Neural cell (in vitro differentiated cells): Measurements from ENCODE around the gene SPRR2E. TPM values are rescaled to one million over a fixed set of nuclear protein-coding genes. Genes with fewer than 3 reads are reported as not detected.

Experiments used
- H2AFZ ChIP-seq: fragments of 200-600, 300-800 bp; sonication (generic), shearing (Covaris generic); 2 replicates; pipeline ENCODE4 v1.6.0; 2014; ENCODE audit warnings: low read depth, mild to moderate bottlenecking, antibody characterized with exemption, low read length, moderate library complexity
- H3F3A ChIP-seq: fragments of 200-600 bp; shearing (Covaris generic); 2 replicates; pipeline ENCODE4 v1.6.1; 2016; ENCODE audit warnings: mild to moderate bottlenecking, moderate library complexity, mixed read lengths, antibody characterized with exemption, low read length; ENCODE audit not compliant: insufficient read depth, poor library complexity, severe bottlenecking
- H3K27ac ChIP-seq: fragments of 200-600, 300-800 bp; sonication (generic), shearing (Covaris generic); 2 replicates; pipeline ENCODE4 v1.5.1; 2014; ENCODE audit warnings: mild to moderate bottlenecking, low read length, moderate library complexity
- H3K27me3 ChIP-seq: fragments of 300-800, 200-600 bp; sonication (generic), shearing (Covaris generic); 2 replicates; pipeline ENCODE4 v1.6.0; 2014; ENCODE audit warnings: mild to moderate bottlenecking, low read depth, low read length, moderate library complexity; ENCODE audit not compliant: insufficient read depth
- H3K36me3 ChIP-seq: fragments of 300-800, 200-600 bp; sonication (generic), shearing (Covaris generic); 2 replicates; pipeline ENCODE4 v1.5.1; 2014; ENCODE audit warnings: mild to moderate bottlenecking, antibody characterized with exemption, low read length, moderate library complexity; ENCODE audit not compliant: insufficient read depth
- H3K4me2 ChIP-seq: fragments of 300-800, 200-600 bp; sonication (generic), shearing (Covaris generic); 2 replicates; pipeline ENCODE4 v1.6.0; 2014; ENCODE audit warnings: mild to moderate bottlenecking, low read length
- H3K4me3 ChIP-seq: fragments of 300-800, 200-600 bp; sonication (generic), shearing (Covaris generic); 2 replicates; pipeline ENCODE4 v1.5.1; 2014; ENCODE audit warnings: mild to moderate bottlenecking, low read length, moderate library complexity
- H3K79me2 ChIP-seq: fragments of 200-600 bp; shearing (Covaris generic); replicated peaks from 2 replicates; pipeline ENCODE4 v1.6.0; 2014; ENCODE audit warnings: mild to moderate bottlenecking, low read length, moderate library complexity; ENCODE audit not compliant: insufficient read depth
- H3K9ac ChIP-seq: fragments of 300-800, 200-600 bp; sonication (generic), shearing (Covaris generic); 2 replicates; pipeline ENCODE4 v1.6.1; 2016; ENCODE audit warnings: mild to moderate bottlenecking, low read length, mixed read lengths
- H3K9me2 ChIP-seq: fragments of 200-600 bp; shearing (Covaris generic); 2 replicates; pipeline ENCODE4 v1.6.1; 2016; ENCODE audit warnings: mild to moderate bottlenecking, low read length, mixed read lengths; ENCODE audit not compliant: insufficient read depth
- H3K9me3 ChIP-seq: fragments of 200-600, 300-800 bp; sonication (generic), shearing (Covaris generic); 2 replicates; pipeline ENCODE4 v1.6.1; 2016; ENCODE audit warnings: mild to moderate bottlenecking, mixed run types, low read length, moderate library complexity, mixed read lengths
- H4K20me1 ChIP-seq: fragments of 200-600 bp; shearing (Covaris generic); 2 replicates; pipeline ENCODE4 v1.6.1; 2016; ENCODE audit warnings: mild to moderate bottlenecking, mixed run types; ENCODE audit not compliant: insufficient read depth
- EZH2 ChIP-seq: fragments of 200-600, 300-800 bp; shearing (Covaris generic), sonication (generic); IDR thresholded peaks from 2 replicates; pipeline ENCODE4 v1.6.1; 2014; ENCODE audit warnings: antibody characterized with exemption, low read length, borderline replicate concordance, mild to moderate bottlenecking; ENCODE audit not compliant: insufficient read depth, poor library complexity, severe bottlenecking
- MXI1 ChIP-seq: fragments of 450-650 bp; conservative IDR thresholded peaks from 2 replicates; pipeline ENCODE4 v1.6.1; 2014; ENCODE audit warnings: antibody characterized with exemption, mild to moderate bottlenecking; ENCODE audit not compliant: poor library complexity, severe bottlenecking
- RAD21 ChIP-seq: fragments of 450-650 bp; conservative IDR thresholded peaks from 2 replicates; pipeline ENCODE4 v1.6.1; 2014; ENCODE audit warnings: antibody characterized with exemption, mild to moderate bottlenecking, moderate library complexity
- SMC3 ChIP-seq: fragments of 450-650 bp; conservative IDR thresholded peaks from 2 replicates; pipeline ENCODE4 v1.6.1; 2014; ENCODE audit warnings: antibody characterized with exemption, mild to moderate bottlenecking, moderate library complexity; ENCODE audit not compliant: poor library complexity
- polyA plus RNA-seq: library from polyadenylated mRNA; depleted of rRNA; stranded (reverse); fragments of >200 nt; gene quantifications from 2 replicates; pipeline ENCODE4 v1.2.3, GENCODE V29; 2014
- TF ChIP-seq, protein P1 (sequence below): IDR thresholded peaks from 2 replicates; pipeline ENCODE4 v1.6.1; 2012; ENCODE audit warnings: borderline replicate concordance
- TF ChIP-seq, protein P2 (sequence below): fragments of 450-650 bp; IDR thresholded peaks from 2 replicates; pipeline ENCODE4 v1.5.1; 2014; ENCODE audit warnings: antibody characterized with exemption, mild to moderate bottlenecking, moderate library complexity; ENCODE audit not compliant: poor library complexity, severe bottlenecking

The SPRR2E gene
- polyA plus RNA-seq, 1 donor from 2014 or later = not detected

GRCh38 chr1:153070243-153070642 is 24.1 kb downstream of the SPRR2E start:
- no peak overlapping the region for H3K4me2 ChIP-seq
- no peaks in the 10 kb centered on the region for H3K36me3 ChIP-seq
- H3K4me3 ChIP-seq = no peak overlapping the region
- H3K9me3 ChIP-seq = no peaks in the 10 kb centered on the region
- no peak for TF ChIP-seq SMC3
- TF ChIP-seq, protein P1, sequence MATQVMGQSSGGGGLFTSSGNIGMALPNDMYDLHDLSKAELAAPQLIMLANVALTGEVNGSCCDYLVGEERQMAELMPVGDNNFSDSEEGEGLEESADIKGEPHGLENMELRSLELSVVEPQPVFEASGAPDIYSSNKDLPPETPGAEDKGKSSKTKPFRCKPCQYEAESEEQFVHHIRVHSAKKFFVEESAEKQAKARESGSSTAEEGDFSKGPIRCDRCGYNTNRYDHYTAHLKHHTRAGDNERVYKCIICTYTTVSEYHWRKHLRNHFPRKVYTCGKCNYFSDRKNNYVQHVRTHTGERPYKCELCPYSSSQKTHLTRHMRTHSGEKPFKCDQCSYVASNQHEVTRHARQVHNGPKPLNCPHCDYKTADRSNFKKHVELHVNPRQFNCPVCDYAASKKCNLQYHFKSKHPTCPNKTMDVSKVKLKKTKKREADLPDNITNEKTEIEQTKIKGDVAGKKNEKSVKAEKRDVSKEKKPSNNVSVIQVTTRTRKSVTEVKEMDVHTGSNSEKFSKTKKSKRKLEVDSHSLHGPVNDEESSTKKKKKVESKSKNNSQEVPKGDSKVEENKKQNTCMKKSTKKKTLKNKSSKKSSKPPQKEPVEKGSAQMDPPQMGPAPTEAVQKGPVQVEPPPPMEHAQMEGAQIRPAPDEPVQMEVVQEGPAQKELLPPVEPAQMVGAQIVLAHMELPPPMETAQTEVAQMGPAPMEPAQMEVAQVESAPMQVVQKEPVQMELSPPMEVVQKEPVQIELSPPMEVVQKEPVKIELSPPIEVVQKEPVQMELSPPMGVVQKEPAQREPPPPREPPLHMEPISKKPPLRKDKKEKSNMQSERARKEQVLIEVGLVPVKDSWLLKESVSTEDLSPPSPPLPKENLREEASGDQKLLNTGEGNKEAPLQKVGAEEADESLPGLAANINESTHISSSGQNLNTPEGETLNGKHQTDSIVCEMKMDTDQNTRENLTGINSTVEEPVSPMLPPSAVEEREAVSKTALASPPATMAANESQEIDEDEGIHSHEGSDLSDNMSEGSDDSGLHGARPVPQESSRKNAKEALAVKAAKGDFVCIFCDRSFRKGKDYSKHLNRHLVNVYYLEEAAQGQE = no peak
- TF ChIP-seq, protein P2, sequence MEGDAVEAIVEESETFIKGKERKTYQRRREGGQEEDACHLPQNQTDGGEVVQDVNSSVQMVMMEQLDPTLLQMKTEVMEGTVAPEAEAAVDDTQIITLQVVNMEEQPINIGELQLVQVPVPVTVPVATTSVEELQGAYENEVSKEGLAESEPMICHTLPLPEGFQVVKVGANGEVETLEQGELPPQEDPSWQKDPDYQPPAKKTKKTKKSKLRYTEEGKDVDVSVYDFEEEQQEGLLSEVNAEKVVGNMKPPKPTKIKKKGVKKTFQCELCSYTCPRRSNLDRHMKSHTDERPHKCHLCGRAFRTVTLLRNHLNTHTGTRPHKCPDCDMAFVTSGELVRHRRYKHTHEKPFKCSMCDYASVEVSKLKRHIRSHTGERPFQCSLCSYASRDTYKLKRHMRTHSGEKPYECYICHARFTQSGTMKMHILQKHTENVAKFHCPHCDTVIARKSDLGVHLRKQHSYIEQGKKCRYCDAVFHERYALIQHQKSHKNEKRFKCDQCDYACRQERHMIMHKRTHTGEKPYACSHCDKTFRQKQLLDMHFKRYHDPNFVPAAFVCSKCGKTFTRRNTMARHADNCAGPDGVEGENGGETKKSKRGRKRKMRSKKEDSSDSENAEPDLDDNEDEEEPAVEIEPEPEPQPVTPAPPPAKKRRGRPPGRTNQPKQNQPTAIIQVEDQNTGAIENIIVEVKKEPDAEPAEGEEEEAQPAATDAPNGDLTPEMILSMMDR = no peak
- H2AFZ ChIP-seq = no peak overlapping the region
- H3K27me3 ChIP-seq = no peaks in the 10 kb centered on the region
- no peaks in the 10 kb centered on the region for H3F3A ChIP-seq
- H3K9me2 ChIP-seq = no peaks in the 10 kb centered on the region
- H3K9ac ChIP-seq = no peak overlapping the region
- no peaks in the 10 kb centered on the region for H4K20me1 ChIP-seq
- no peaks in the 10 kb centered on the region for H3K79me2 ChIP-seq
- no peak overlapping the region for H3K27ac ChIP-seq

- Histone ChIP-seq H3K9ac (no peak overlapping the region), H3K9me3 (no peaks in the 10 kb centered on the region), H4K20me1 (no peaks in the 10 kb centered on the region), H3K4me3 (no peak overlapping the region), H3F3A (no peaks in the 10 kb centered on the region), H3K27me3 (no peaks in the 10 kb centered on the region), H3K36me3 (no peaks in the 10 kb centered on the region), H3K27ac (no peak overlapping the region), H3K79me2 (no peaks in the 10 kb centered on the region), H2AFZ (no peak overlapping the region), H3K9me2 (no peaks in the 10 kb centered on the region), H3K4me2 (no peak overlapping the region)
- no peak for TF ChIP-seq EZH2
These were observed 35.2 kb downstream of the SPRR2E start for GRCh38 chr1:153058826-153059784.

GRCh38 chr1:153058154-153058553 is 36.2 kb downstream of the SPRR2E start:
- Histone ChIP-seq H3K4me2 (no peak overlapping the region), H3K27ac (no peak overlapping the region), H3K9ac (no peak overlapping the region), H2AFZ (no peak overlapping the region), H3K36me3 (no peaks in the 10 kb centered on the region), H3K27me3 (no peaks in the 10 kb centered on the region), H3K4me3 (no peak overlapping the region), H4K20me1 (no peaks in the 10 kb centered on the region), H3F3A (no peaks in the 10 kb centered on the region), H3K9me3 (no peaks in the 10 kb centered on the region), H3K9me2 (no peaks in the 10 kb centered on the region), H3K79me2 (no peaks in the 10 kb centered on the region)
- TF ChIP-seq EZH2 (no peak), RAD21 (no peak), MXI1 (no peak)
- TF ChIP-seq, protein P2 = no peak
